Karpas-422 (cell line): ENCODE results near the gene RUNDC1. TPM values are rescaled to one million over a fixed set of nuclear protein-coding genes. Genes with fewer than 3 reads are reported as not detected.

Experiments
- DNase-seq: peaks from one replicate; pipeline ENCODE4 v3.0.0-alpha.2; 2015
- H2AFZ ChIP-seq: fragments of 200-600 bp; sonication (generic); 2 replicates; pipeline ENCODE4 v1.6.1; 2014; ENCODE audit warnings: antibody characterized with exemption, low read length, mixed read lengths
- H3K27ac ChIP-seq: fragments of 200-600 bp; sonication (generic); 2 replicates; pipeline ENCODE4 v1.5.1; 2014; ENCODE audit warnings: mild to moderate bottlenecking, low read length, moderate library complexity
- H3K27me3 ChIP-seq: fragments of 200-600 bp; sonication (generic); 2 replicates; pipeline ENCODE4 v1.6.1; 2014; ENCODE audit warnings: low read length, mixed read lengths
- H3K36me3 ChIP-seq: fragments of 200-600 bp; sonication (generic); 2 replicates; pipeline ENCODE4 v1.6.1; 2014; ENCODE audit warnings: low read length, mixed read lengths; ENCODE audit not compliant: insufficient read depth
- H3K4me1 ChIP-seq: fragments of 200-600 bp; sonication (generic); 2 replicates; pipeline ENCODE4 v1.6.1; 2014; ENCODE audit warnings: mild to moderate bottlenecking, low read length, mixed read lengths
- H3K4me2 ChIP-seq: fragments of 200-600 bp; sonication (generic); 2 replicates; pipeline ENCODE4 v1.6.1; 2014; ENCODE audit warnings: low read length, low read depth, mild to moderate bottlenecking; ENCODE audit not compliant: poor library complexity, severe bottlenecking
- H3K4me3 ChIP-seq: fragments of 200-600 bp; sonication (generic); 2 replicates; pipeline ENCODE4 v1.5.1; 2014; ENCODE audit warnings: mild to moderate bottlenecking, antibody characterized with exemption, low read length, mixed read lengths
- H3K79me2 ChIP-seq: fragments of 200-600 bp; sonication (generic); 2 replicates; pipeline ENCODE4 v1.6.1; 2014; ENCODE audit warnings: mild to moderate bottlenecking, low read length, mixed read lengths
- H3K9ac ChIP-seq: fragments of 200-600 bp; sonication (generic); 2 replicates; pipeline ENCODE4 v1.6.0; 2014; ENCODE audit warnings: low read length
- H3K9me2 ChIP-seq: fragments of 200-600 bp; sonication (generic), shearing (Covaris generic); replicated peaks from 2 replicates; pipeline ENCODE4 v1.6.0; 2014; ENCODE audit warnings: mild to moderate bottlenecking, low read length, moderate library complexity; ENCODE audit not compliant: insufficient read depth
- H3K9me3 ChIP-seq: fragments of 300-700, 200-600 bp; sonication (generic); 2 replicates; pipeline ENCODE4 v1.6.1; 2014; ENCODE audit warnings: low read length, mixed read lengths
- H4K20me1 ChIP-seq: fragments of 200-600 bp; sonication (generic); 2 replicates; pipeline ENCODE4 v1.6.1; 2014; ENCODE audit warnings: mild to moderate bottlenecking, antibody characterized with exemption, low read length, low read depth; ENCODE audit not compliant: insufficient read depth
- total RNA-seq: library from RNA; depleted of rRNA; stranded (reverse); fragments of >200 nt; shearing (Covaris generic); gene quantifications from 2 replicates; pipeline ENCODE4 v1.2.3, GENCODE V29; 2014; ENCODE audit warnings: low replicate concordance

The RUNDC1 gene
- total RNA-seq, 1 experiment from 2014 or later, result 9.2 TPM

GRCh38 chr17:43013296-43013695, 32.9 kb downstream of the RUNDC1 start:
- Histone ChIP-seq H3K4me1 (peaks cover 5% of the 10 kb centered on the region), H3K4me3 (no peak overlapping the region), H3K9me3 (no peaks in the 10 kb centered on the region), H2AFZ (no peak overlapping the region), H3K79me2 (no peaks in the 10 kb centered on the region), H3K9ac (no peak overlapping the region), H3K27ac (no peak overlapping the region), H3K36me3 (no peaks in the 10 kb centered on the region), H3K4me2 (no peak overlapping the region), H4K20me1 (no peaks in the 10 kb centered on the region), H3K27me3 (no peaks in the 10 kb centered on the region), H3K9me2 (no peaks in the 10 kb centered on the region)
- no peak for DNase-seq

GRCh38 chr17:43014020-43014648, 33.8 kb downstream of the RUNDC1 start:
- Histone ChIP-seq H3K27me3 (no peaks in the 10 kb centered on the region), H3K9ac (no peak overlapping the region), H3K4me2 (no peak overlapping the region), H3K4me3 (no peak overlapping the region), H3K36me3 (no peaks in the 10 kb centered on the region), H2AFZ (no peak overlapping the region), H3K79me2 (0 out of 2 replicates have a peak, but pooled peaks cover 3% of the 10 kb centered on the region), H4K20me1 (no peaks in the 10 kb centered on the region), H3K27ac (no peak overlapping the region), H3K9me3 (no peaks in the 10 kb centered on the region), H3K9me2 (no peaks in the 10 kb centered on the region), H3K4me1 (peaks cover 12% of the 10 kb centered on the region)
- no peak for DNase-seq

- Histone ChIP-seq H3K4me3 (no peak overlapping the region), H3K36me3 (no peaks in the 10 kb centered on the region), H3K9ac (no peak overlapping the region), H2AFZ (no peak overlapping the region), H4K20me1 (no peaks in the 10 kb centered on the region), H3K27ac (no peak overlapping the region), H3K79me2 (peaks cover 4% of the 10 kb centered on the region; the same call in 1 of the 2 replicates), H3K9me3 (no peaks in the 10 kb centered on the region), H3K27me3 (no peaks in the 10 kb centered on the region), H3K4me2 (no peak overlapping the region), H3K9me2 (no peaks in the 10 kb centered on the region), H3K4me1 (peaks cover 12% of the 10 kb centered on the region)
- DNase-seq, result no peak
These were observed 34.5 kb downstream of the RUNDC1 start for GRCh38 chr17:43014649-43015542.

- Histone ChIP-seq H3K27me3 (no peaks in the 10 kb centered on the region), H3K4me3 (no peak overlapping the region), H3K9me2 (no peaks in the 10 kb centered on the region), H3K36me3 (no peaks in the 10 kb centered on the region), H3K4me2 (no peak overlapping the region), H2AFZ (no peak overlapping the region), H3K9me3 (no peaks in the 10 kb centered on the region), H3K79me2 (peaks cover 10% of the 10 kb centered on the region; the same call in 1 of the 2 replicates), H3K9ac (no peak overlapping the region), H4K20me1 (no peaks in the 10 kb centered on the region), H3K27ac (no peak overlapping the region), H3K4me1 (peaks cover 12% of the 10 kb centered on the region)
- no peak for DNase-seq
These were observed 35.2 kb downstream of the RUNDC1 start for GRCh38 chr17:43015579-43015978.

- Histone ChIP-seq H3K79me2 (peaks cover 13% of the 10 kb centered on the region; the same call in 1 of the 2 replicates), H3K4me3 (no peak overlapping the region), H3K9me3 (no peaks in the 10 kb centered on the region), H3K27ac (no peak overlapping the region), H3K4me2 (no peak overlapping the region), H3K9me2 (no peaks in the 10 kb centered on the region), H3K9ac (no peak overlapping the region), H4K20me1 (no peaks in the 10 kb centered on the region), H3K36me3 (no peaks in the 10 kb centered on the region), H2AFZ (no peak overlapping the region), H3K27me3 (no peaks in the 10 kb centered on the region), H3K4me1 (peaks cover 17% of the 10 kb centered on the region)
- no peak for DNase-seq
These were observed 35.9 kb downstream of the RUNDC1 start for GRCh38 chr17:43016216-43016615.

GRCh38 chr17:43018008-43018853, 37.9 kb downstream of the RUNDC1 start:
- H3K27ac ChIP-seq, result no peak overlapping the region
- no peaks in the 10 kb centered on the region for H4K20me1 ChIP-seq
- no peaks in the 10 kb centered on the region for H3K9me2 ChIP-seq
- no peak overlapping the region for H3K4me3 ChIP-seq
- H3K9me3 ChIP-seq, result no peaks in the 10 kb centered on the region
- peaks cover 18% of the 10 kb centered on the region for H3K4me1 ChIP-seq
- DNase-seq, result peak; percentile 72
- peak overlapping the region; percentile 8 for H3K4me2 ChIP-seq
- H3K36me3 ChIP-seq, result no peaks in the 10 kb centered on the region
- H3K79me2 ChIP-seq, result peaks cover 13% of the 10 kb centered on the region; the same call in 1 of the 2 replicates
- H2AFZ ChIP-seq, result no peak overlapping the region
- H3K9ac ChIP-seq, result no peak overlapping the region
- H3K27me3 ChIP-seq, result no peaks in the 10 kb centered on the region

GRCh38 chr17:43018932-43019331, 38.6 kb downstream of the RUNDC1 start:
- no peak overlapping the region for H3K4me2 ChIP-seq
- no peaks in the 10 kb centered on the region for H3K27me3 ChIP-seq
- H3K4me1 ChIP-seq, result peaks cover 18% of the 10 kb centered on the region
- H3K9ac ChIP-seq, result no peak overlapping the region
- no peak overlapping the region for H2AFZ ChIP-seq
- no peak overlapping the region for H3K27ac ChIP-seq
- no peaks in the 10 kb centered on the region for H3K9me3 ChIP-seq
- no peak for DNase-seq
- no peaks in the 10 kb centered on the region for H4K20me1 ChIP-seq
- no peaks in the 10 kb centered on the region for H3K36me3 ChIP-seq
- H3K4me3 ChIP-seq, result no peak overlapping the region
- peaks cover 13% of the 10 kb centered on the region; the same call in 1 of the 2 replicates for H3K79me2 ChIP-seq
- H3K9me2 ChIP-seq, result no peaks in the 10 kb centered on the region
